AG04449 (cell line): ENCODE data around the gene NME7.

Source experiments
- CTCF ChIA-PET: fragments of 350-600 bp; formaldehyde crosslinking; extraction: SDS; loops from one replicate; lab custom pipeline; 2021; ENCODE audit warnings: antibody characterized with exemption; lab: Yijun Ruan, JAX
- POLR2A ChIA-PET: fragments of 400-600, 350-600 bp; formaldehyde crosslinking; extraction: SDS; loops from one replicate; lab custom pipeline; 2020; ENCODE audit warnings: antibody characterized with exemption, inconsistent platforms; lab: Yijun Ruan, JAX
- DNase-seq: peaks from one replicate; pipeline ENCODE4 v3.0.0-alpha.2; 2010; ENCODE audit warnings: low read depth, low spot score
- H3K4me3 ChIP-seq: 2 replicates; pipeline ENCODE4 v1.5.1; 2011; ENCODE audit warnings: low read depth, mild to moderate bottlenecking, control low read depth, low read length
- CTCF ChIP-seq: IDR thresholded peaks from one replicate; pipeline ENCODE4 v1.5.1; 2011; ENCODE audit warnings: mild to moderate bottlenecking, moderate library complexity, low read length, control low read depth, inconsistent platforms; ENCODE audit not compliant: insufficient read depth; ENCODE audit errors: missing control alignments

The NME7 gene

GRCh38 chr1:169103480-169103893 is 264.1 kb downstream of the NME7 start:
- ChIA-PET CTCF (no interaction called here), POLR2A (interaction anchor here (0.6 kb wide), 1 partner anchor 289 kb away, joined by 5 read pairs; no protein-coding TSS in a partner anchor)
- H3K4me3 ChIP-seq, result no peak overlapping the region
- DNase-seq, result no peak
- no peak for TF ChIP-seq CTCF

- no peak for DNase-seq
- H3K4me3 ChIP-seq, result no peak overlapping the region
- ChIA-PET CTCF (no interaction called here), POLR2A (no interaction called here)
- no peak for TF ChIP-seq CTCF
Measured at GRCh38 chr1:169103002-169103401, 264.6 kb downstream of the NME7 start.

GRCh38 chr1:169102567-169102966 is 265.0 kb downstream of the NME7 start:
- peak; percentile 41 for DNase-seq
- POLR2A ChIA-PET, result no interaction called here

GRCh38 chr1:169100651-169101088 is 266.9 kb downstream of the NME7 start:
- ChIA-PET CTCF (interaction anchor here (1.3 to 1.6 kb wide), 2 partner anchors 9 to 248 kb away, joined by 3 to 5 read pairs; no protein-coding TSS in a partner anchor), POLR2A (interaction anchor here (0.5 kb wide), 1 partner anchor 262 kb away, joined by 3 read pairs; no protein-coding TSS in a partner anchor)
- DNase-seq, result no peak
- H3K4me3 ChIP-seq, result no peak overlapping the region
- TF ChIP-seq CTCF, result no peak

More at GRCh38 chr1:169102567-169102966, 265.0 kb downstream of the NME7 start:
- CTCF ChIA-PET, result interaction anchor here (1.0 kb wide), 1 partner anchor 9 kb away, joined by 3 read pairs; no protein-coding TSS in a partner anchor
- H3K4me3 ChIP-seq, result no peak overlapping the region
- TF ChIP-seq CTCF, result no peak

GRCh38 chr1:169100208-169100607 is 267.4 kb downstream of the NME7 start:
- TF ChIP-seq CTCF, result no peak
- ChIA-PET CTCF (interaction anchor here (1.3 to 1.6 kb wide), 2 partner anchors 10 to 248 kb away, joined by 3 to 5 read pairs; no protein-coding TSS in a partner anchor), POLR2A (no interaction called here)
- no peak for DNase-seq
- H3K4me3 ChIP-seq, result no peak overlapping the region

GRCh38 chr1:169099561-169099960 is 268.0 kb downstream of the NME7 start:
- DNase-seq, result no peak
- no peak overlapping the region for H3K4me3 ChIP-seq
- ChIA-PET CTCF (no interaction called here), POLR2A (no interaction called here)
- TF ChIP-seq CTCF, result no peak
